Measurements from ENCODE around the gene GPANK1. TPM values are rescaled to one million over a fixed set of nuclear protein-coding genes. Genes with fewer than 3 reads are reported as not detected.

The GPANK1 gene
- total and polyA plus RNA-seq, 9 of the 15 experiments (the other 6 are each of a cell fraction or from before 2014, with no cell fraction given): 32.2 to 111 (median 46.3) TPM

DNA sequence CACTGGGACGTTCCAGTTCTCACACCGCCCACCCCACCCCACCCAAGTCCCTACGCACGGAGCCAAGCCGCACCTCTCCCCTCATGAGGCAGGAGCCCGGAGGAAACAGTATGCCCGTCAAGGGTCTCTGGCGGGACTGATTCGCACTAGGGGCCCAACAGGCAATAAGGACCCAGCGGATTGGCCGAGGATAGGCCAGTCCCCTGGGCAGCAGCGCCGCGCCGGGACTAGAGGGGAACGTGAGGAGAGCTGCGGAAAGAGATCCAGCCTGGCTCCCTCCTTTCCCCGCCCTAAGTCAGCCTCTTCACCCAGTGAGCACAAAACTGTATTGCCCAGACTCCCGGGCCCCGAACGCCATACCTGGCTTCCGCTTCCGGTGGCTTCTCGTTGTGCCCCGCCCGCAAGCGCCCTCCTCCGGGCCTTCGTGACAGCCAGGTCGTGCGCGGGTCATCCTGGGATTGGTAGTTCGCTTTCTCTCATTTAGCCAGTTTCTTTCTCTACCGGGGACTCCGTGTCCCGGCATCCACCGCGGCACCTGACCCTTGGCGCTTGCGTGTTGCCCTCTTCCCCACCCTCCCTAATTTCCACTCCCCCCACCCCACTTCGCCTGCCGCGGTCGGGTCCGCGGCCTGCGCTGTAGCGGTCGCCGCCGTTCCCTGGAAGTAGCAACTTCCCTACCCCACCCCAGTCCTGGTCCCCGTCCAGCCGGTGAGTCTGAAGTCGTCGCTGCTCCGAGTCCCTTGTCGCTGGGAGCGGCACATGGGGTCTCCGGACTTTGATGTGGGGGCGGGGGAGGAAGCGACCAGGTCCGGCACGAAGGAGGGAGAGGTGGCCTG is 922 bp upstream of the GPANK1 start, which contains the start of gene CSNK2B (continued):
- TF ChIP-seq, protein P1, sequence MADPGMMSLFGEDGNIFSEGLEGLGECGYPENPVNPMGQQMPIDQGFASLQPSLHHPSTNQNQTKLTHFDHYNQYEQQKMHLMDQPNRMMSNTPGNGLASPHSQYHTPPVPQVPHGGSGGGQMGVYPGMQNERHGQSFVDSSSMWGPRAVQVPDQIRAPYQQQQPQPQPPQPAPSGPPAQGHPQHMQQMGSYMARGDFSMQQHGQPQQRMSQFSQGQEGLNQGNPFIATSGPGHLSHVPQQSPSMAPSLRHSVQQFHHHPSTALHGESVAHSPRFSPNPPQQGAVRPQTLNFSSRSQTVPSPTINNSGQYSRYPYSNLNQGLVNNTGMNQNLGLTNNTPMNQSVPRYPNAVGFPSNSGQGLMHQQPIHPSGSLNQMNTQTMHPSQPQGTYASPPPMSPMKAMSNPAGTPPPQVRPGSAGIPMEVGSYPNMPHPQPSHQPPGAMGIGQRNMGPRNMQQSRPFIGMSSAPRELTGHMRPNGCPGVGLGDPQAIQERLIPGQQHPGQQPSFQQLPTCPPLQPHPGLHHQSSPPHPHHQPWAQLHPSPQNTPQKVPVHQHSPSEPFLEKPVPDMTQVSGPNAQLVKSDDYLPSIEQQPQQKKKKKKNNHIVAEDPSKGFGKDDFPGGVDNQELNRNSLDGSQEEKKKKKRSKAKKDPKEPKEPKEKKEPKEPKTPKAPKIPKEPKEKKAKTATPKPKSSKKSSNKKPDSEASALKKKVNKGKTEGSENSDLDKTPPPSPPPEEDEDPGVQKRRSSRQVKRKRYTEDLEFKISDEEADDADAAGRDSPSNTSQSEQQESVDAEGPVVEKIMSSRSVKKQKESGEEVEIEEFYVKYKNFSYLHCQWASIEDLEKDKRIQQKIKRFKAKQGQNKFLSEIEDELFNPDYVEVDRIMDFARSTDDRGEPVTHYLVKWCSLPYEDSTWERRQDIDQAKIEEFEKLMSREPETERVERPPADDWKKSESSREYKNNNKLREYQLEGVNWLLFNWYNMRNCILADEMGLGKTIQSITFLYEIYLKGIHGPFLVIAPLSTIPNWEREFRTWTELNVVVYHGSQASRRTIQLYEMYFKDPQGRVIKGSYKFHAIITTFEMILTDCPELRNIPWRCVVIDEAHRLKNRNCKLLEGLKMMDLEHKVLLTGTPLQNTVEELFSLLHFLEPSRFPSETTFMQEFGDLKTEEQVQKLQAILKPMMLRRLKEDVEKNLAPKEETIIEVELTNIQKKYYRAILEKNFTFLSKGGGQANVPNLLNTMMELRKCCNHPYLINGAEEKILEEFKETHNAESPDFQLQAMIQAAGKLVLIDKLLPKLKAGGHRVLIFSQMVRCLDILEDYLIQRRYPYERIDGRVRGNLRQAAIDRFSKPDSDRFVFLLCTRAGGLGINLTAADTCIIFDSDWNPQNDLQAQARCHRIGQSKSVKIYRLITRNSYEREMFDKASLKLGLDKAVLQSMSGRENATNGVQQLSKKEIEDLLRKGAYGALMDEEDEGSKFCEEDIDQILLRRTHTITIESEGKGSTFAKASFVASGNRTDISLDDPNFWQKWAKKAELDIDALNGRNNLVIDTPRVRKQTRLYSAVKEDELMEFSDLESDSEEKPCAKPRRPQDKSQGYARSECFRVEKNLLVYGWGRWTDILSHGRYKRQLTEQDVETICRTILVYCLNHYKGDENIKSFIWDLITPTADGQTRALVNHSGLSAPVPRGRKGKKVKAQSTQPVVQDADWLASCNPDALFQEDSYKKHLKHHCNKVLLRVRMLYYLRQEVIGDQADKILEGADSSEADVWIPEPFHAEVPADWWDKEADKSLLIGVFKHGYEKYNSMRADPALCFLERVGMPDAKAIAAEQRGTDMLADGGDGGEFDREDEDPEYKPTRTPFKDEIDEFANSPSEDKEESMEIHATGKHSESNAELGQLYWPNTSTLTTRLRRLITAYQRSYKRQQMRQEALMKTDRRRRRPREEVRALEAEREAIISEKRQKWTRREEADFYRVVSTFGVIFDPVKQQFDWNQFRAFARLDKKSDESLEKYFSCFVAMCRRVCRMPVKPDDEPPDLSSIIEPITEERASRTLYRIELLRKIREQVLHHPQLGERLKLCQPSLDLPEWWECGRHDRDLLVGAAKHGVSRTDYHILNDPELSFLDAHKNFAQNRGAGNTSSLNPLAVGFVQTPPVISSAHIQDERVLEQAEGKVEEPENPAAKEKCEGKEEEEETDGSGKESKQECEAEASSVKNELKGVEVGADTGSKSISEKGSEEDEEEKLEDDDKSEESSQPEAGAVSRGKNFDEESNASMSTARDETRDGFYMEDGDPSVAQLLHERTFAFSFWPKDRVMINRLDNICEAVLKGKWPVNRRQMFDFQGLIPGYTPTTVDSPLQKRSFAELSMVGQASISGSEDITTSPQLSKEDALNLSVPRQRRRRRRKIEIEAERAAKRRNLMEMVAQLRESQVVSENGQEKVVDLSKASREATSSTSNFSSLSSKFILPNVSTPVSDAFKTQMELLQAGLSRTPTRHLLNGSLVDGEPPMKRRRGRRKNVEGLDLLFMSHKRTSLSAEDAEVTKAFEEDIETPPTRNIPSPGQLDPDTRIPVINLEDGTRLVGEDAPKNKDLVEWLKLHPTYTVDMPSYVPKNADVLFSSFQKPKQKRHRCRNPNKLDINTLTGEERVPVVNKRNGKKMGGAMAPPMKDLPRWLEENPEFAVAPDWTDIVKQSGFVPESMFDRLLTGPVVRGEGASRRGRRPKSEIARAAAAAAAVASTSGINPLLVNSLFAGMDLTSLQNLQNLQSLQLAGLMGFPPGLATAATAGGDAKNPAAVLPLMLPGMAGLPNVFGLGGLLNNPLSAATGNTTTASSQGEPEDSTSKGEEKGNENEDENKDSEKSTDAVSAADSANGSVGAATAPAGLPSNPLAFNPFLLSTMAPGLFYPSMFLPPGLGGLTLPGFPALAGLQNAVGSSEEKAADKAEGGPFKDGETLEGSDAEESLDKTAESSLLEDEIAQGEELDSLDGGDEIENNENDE (IDR thresholded peaks at IDR 0.05; ENCODE audit: low read depth, low read length): no peak
- TF ChIP-seq TEAD1 (CRISPR knock-in tag; IDR thresholded peaks at IDR 0.05): no peak
- TF ChIP-seq SPI1 (IDR thresholded peaks at IDR 0.05; ENCODE audit: borderline replicate concordance, low read depth, low read length): peak; percentile 67
- TF ChIP-seq NCOA2 (IDR thresholded peaks at IDR 0.05; ENCODE audit: partially characterized antibody in 2 of 2): no peak
- peak; percentile 29; the same call in 1 of the 2 replicates for TF ChIP-seq GTF2F1 (IDR thresholded peaks at IDR 0.05; ENCODE audit: low read depth, low read length)
- TF ChIP-seq, protein P2, sequence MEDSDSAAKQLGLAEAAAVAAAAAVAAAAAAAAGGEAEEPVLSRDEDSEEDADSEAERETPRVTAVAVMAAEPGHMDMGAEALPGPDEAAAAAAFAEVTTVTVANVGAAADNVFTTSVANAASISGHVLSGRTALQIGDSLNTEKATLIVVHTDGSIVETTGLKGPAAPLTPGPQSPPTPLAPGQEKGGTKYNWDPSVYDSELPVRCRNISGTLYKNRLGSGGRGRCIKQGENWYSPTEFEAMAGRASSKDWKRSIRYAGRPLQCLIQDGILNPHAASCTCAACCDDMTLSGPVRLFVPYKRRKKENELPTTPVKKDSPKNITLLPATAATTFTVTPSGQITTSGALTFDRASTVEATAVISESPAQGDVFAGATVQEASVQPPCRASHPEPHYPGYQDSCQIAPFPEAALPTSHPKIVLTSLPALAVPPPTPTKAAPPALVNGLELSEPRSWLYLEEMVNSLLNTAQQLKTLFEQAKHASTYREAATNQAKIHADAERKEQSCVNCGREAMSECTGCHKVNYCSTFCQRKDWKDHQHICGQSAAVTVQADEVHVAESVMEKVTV (CRISPR knock-in tag; IDR thresholded peaks at IDR 0.05): 0 out of 2 replicates have a peak, but pooled peaks have one; percentile 40
- peak; percentile 79; the same call in 1 of the 2 replicates for TF ChIP-seq MTA2 (IDR thresholded peaks at IDR 0.05; ENCODE audit: low read depth)
- TF ChIP-seq ZNF23 (CRISPR knock-in tag; IDR thresholded peaks at IDR 0.05): no peak
- no peak for TF ChIP-seq ZNF197 (CRISPR knock-in tag; IDR thresholded peaks at IDR 0.05; ENCODE audit: low read depth)
- peak; percentile 70 for TF ChIP-seq PRPF4 (IDR thresholded peaks at IDR 0.05; ENCODE audit: insufficient read depth, low read depth, low read length, poor library complexity, severe bottlenecking)
- peak; percentile 95 to 97 for TF ChIP-seq SIX5 (IDR thresholded peaks at IDR 0.05; ENCODE audit: borderline replicate concordance in 1 of 2, insufficient read depth in 1 of 2, low read depth in 1 of 2, low read length in 2 of 2)
- no peak for TF ChIP-seq ZNF695 (CRISPR knock-in tag; IDR thresholded peaks at IDR 0.05)
